ENCODE results near the gene SDK2.

- TF ChIP-seq, protein P1, sequence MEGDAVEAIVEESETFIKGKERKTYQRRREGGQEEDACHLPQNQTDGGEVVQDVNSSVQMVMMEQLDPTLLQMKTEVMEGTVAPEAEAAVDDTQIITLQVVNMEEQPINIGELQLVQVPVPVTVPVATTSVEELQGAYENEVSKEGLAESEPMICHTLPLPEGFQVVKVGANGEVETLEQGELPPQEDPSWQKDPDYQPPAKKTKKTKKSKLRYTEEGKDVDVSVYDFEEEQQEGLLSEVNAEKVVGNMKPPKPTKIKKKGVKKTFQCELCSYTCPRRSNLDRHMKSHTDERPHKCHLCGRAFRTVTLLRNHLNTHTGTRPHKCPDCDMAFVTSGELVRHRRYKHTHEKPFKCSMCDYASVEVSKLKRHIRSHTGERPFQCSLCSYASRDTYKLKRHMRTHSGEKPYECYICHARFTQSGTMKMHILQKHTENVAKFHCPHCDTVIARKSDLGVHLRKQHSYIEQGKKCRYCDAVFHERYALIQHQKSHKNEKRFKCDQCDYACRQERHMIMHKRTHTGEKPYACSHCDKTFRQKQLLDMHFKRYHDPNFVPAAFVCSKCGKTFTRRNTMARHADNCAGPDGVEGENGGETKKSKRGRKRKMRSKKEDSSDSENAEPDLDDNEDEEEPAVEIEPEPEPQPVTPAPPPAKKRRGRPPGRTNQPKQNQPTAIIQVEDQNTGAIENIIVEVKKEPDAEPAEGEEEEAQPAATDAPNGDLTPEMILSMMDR (conservative IDR thresholded peaks at IDR 0.05; ENCODE audit: low read depth in 2 of 2), result no peak
- TF ChIP-seq POLR2AphosphoS5 (IDR thresholded peaks at IDR 0.05; ENCODE audit: low read depth) (no peak), EZH2 (IDR thresholded peaks at IDR 0.05; ENCODE audit: low read depth, unreplicated experiment) (no peak), EZH2phosphoT487 (IDR thresholded peaks at IDR 0.05; ENCODE audit: unreplicated experiment) (no peak), CREB1 (CRISPR knock-in tag; IDR thresholded peaks at IDR 0.05; ENCODE audit: low read depth) (no peak), REST (IDR thresholded peaks at IDR 0.05; ENCODE audit: unreplicated experiment) (no peak), NANOG (IDR thresholded peaks at IDR 0.05; ENCODE audit: borderline replicate concordance) (no peak), STAT1 (IDR thresholded peaks at IDR 0.05; ENCODE audit: unreplicated experiment) (no peak), JUNB (IDR thresholded peaks at IDR 0.05; ENCODE audit: unreplicated experiment) (no peak), ETS1 (IDR thresholded peaks at IDR 0.05) (no peak)
These were observed 130.8 kb downstream of the SDK2 start for GRCh38 chr17:73513426-73513825.
